ENCODE data around the gene LRRC42.

GRCh38 chr1:53954128-53954527, 8.0 kb downstream of the LRRC42 start:
- no peak for TF ChIP-seq POLR2A (IDR thresholded peaks at IDR 0.05; ENCODE audit: low read depth, low read length)
- TF ChIP-seq POLR2AphosphoS5 (IDR thresholded peaks at IDR 0.05; ENCODE audit: low read depth, low read length) = no peak
- TF ChIP-seq TAF1 (IDR thresholded peaks at IDR 0.05; ENCODE audit: low read depth, low read length) = no peak
- no peak for TF ChIP-seq PAX5 (IDR thresholded peaks at IDR 0.05; ENCODE audit: insufficient read depth, low read length, severe bottlenecking)
- no peak for TF ChIP-seq POU2F2 (IDR thresholded peaks at IDR 0.05; ENCODE audit: low read depth, low read length)
- TF ChIP-seq SPI1 (IDR thresholded peaks at IDR 0.05; ENCODE audit: low read depth, low read length) = no peak
